Adipocyte (in vitro differentiated cells): ENCODE data around the gene TUBAL3.
A peak's percentile ranks its signal among the peaks of the same experiment; 100 is the strongest.
"Not testable (repeated sequence)": the region's sequence is repeated elsewhere in the genome, so short reads cannot be mapped to it uniquely, and the experiment has no call there.

Experiments
- DNase-seq: peaks from one replicate; pipeline ENCODE4 v3.0.0-alpha.2; 2015; ENCODE audit warnings: low read depth
- H3K27me3 ChIP-seq: replicated peaks from 2 replicates; pipeline ENCODE4 v1.7.0; 2013; ENCODE audit warnings: mild to moderate bottlenecking, low read length, moderate library complexity; ENCODE audit not compliant: control insufficient read depth, insufficient read depth
- H3K36me3 ChIP-seq: 2 replicates; pipeline ENCODE4 v1.7.0; 2013; ENCODE audit warnings: low read length, mild to moderate bottlenecking, moderate library complexity; ENCODE audit not compliant: control insufficient read depth, insufficient read depth, severe bottlenecking
- H3K4me1 ChIP-seq: 2 replicates; pipeline ENCODE4 v1.7.0; 2013; ENCODE audit warnings: mild to moderate bottlenecking, low read length, moderate library complexity; ENCODE audit not compliant: control insufficient read depth, insufficient read depth
- H3K4me3 ChIP-seq: 2 replicates; pipeline ENCODE4 v1.7.0; 2013; ENCODE audit warnings: mild to moderate bottlenecking, low read length, moderate library complexity
- H3K9ac ChIP-seq: 2 replicates; pipeline ENCODE4 v1.7.0; 2013; ENCODE audit warnings: mild to moderate bottlenecking, low read length, moderate library complexity
- H3K9me3 ChIP-seq: 2 replicates; pipeline ENCODE4 v1.7.0; 2013; ENCODE audit warnings: mild to moderate bottlenecking, low read length, moderate library complexity; ENCODE audit not compliant: control insufficient read depth

The TUBAL3 gene

DNA sequence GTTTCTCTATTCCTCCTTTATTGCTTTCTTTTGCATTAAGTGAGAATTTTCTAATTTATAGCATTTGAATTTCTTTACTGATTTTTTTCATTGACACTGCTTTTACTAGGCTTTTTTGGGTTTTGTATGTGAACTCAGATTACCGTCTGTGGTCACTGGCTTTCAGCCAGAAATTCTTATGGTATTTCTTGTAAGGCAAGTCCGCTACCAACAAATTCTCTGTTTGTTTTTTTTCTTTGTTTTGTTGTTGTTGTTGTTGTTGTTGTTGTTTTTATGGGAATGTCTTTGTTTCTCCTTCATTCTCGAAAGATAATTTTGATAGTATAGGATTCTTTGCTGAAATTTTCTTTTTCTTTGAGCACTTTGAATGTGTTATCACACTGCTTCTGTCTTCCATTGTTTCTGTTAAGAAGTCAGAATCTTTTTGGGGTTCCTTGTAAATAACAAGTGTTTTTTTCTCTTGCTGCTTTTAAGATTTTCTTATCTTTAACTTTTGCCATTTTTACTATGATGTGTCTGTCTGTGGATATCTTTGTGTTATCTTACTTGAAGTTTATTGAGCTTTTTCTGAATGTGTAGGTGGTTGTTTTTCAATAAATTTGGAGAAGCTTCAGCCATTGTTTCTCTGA is 15.0 kb upstream of the TUBAL3 start:
- peaks cover 16% of the 10 kb centered on the region for H3K9me3 ChIP-seq
- no peak overlapping the region for H3K9ac ChIP-seq

DNA sequence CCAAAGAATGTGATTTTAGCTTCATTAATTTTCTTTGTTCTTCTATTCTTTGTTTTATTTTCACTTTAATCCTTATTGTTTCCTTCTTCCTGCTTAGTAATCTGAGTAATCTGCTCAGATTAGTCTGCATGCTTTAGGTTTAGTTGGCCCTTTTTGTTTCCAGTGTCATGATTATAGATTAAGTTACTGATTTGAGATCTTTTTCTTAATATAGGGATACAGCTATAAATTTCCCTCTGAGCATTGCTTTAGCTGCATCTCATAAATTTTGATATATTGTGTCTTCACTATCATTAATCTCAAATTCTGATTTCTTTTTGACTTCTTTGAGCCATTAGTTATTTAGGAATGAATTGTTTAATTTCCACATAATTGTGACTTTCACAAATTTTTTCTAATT is 14.0 kb upstream of the TUBAL3 start:
- no peak overlapping the region for H3K9ac ChIP-seq
- no peak for DNase-seq
- no peaks in the 10 kb centered on the region for H3K36me3 ChIP-seq
- peaks cover 16% of the 10 kb centered on the region for H3K9me3 ChIP-seq
- peaks cover 5% of the 10 kb centered on the region for H3K4me1 ChIP-seq
- no peaks in the 10 kb centered on the region for H3K27me3 ChIP-seq
- H3K4me3 ChIP-seq = no peak overlapping the region

More for the DNA sequence above, 15.0 kb upstream of the TUBAL3 start:
- DNase-seq = no peak
- H3K27me3 ChIP-seq = no peaks in the 10 kb centered on the region
- H3K36me3 ChIP-seq = no peaks in the 10 kb centered on the region
- no peak overlapping the region for H3K4me3 ChIP-seq
- H3K4me1 ChIP-seq = peaks cover 11% of the 10 kb centered on the region

DNA sequence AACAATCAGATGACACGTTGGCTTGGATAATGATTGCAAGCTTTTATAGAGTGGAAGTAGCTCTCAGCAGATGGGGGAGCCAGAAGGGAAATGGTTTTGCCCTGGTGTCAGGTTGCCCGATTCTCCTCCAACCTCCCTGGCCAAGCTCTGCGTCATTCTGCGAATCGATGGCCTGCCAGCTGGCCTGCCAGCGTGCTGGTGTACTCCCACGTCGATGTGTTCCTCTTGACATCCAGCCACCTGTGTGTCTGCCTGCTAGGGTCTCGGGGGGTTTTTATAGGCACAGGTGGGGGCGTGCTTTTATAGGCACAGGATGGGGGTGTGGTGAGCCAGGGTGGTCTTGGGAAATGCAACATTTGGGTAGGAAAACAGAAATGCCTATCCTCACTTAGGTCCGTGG is 12.4 kb upstream of the TUBAL3 start:
- Histone ChIP-seq H3K9me3 (peaks cover 16% of the 10 kb centered on the region), H3K9ac (no peak overlapping the region), H3K4me1 (peaks cover 8% of the 10 kb centered on the region), H3K27me3 (no peaks in the 10 kb centered on the region), H3K36me3 (no peaks in the 10 kb centered on the region), H3K4me3 (no peak overlapping the region)
- DNase-seq = no peak

DNA sequence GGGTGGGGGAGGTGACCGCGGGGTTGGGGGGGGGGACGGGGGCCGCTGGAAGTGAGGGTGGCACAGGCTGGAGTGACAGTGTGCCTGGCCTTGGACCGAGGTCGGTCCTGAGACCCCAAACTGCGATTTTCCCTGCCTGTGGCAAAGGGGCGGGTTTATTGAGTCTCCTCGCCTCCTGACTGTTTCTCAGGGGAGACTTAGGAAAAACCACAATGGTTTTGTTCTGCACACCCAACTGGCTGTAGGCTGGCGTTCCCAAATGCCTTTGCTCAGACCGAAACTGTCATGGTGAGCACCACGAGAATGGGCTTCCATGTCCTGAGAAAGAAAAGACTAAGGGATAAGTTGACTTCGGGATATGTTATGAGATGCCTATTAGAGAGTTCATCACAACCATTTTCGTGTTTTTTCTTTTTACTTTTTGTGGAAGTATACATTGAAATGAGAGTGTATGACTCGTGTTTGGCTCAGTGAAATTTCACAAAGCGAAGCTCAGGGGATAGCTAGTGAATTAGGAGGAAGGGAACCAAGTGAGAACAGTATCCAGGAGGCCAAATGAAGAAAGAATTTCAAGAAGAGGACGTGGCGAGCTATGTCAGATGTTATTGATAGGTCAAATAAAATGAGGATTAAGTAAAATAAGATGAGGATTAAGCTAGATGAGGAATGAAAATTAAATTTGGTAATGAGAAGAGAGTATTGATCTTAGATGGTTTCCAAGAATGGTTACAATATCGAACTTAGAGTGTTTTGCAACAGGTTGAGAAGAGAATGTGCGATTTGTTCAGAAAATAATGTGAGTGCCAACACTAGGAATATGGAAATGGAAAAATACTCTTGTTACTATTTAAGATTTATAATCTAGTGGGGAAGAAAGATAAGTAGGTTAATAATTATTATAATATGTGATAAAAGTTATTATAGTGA is 8.6 kb upstream of the TUBAL3 start:
- DNase-seq = peak; percentile 39
- Histone ChIP-seq H3K4me3 (peak overlapping the region; percentile 80), H3K9ac (peak overlapping the region; percentile 54), H3K27me3 (no peaks in the 10 kb centered on the region), H3K4me1 (peaks cover 11% of the 10 kb centered on the region), H3K9me3 (peaks cover 4% of the 10 kb centered on the region), H3K36me3 (no peaks in the 10 kb centered on the region)

DNA sequence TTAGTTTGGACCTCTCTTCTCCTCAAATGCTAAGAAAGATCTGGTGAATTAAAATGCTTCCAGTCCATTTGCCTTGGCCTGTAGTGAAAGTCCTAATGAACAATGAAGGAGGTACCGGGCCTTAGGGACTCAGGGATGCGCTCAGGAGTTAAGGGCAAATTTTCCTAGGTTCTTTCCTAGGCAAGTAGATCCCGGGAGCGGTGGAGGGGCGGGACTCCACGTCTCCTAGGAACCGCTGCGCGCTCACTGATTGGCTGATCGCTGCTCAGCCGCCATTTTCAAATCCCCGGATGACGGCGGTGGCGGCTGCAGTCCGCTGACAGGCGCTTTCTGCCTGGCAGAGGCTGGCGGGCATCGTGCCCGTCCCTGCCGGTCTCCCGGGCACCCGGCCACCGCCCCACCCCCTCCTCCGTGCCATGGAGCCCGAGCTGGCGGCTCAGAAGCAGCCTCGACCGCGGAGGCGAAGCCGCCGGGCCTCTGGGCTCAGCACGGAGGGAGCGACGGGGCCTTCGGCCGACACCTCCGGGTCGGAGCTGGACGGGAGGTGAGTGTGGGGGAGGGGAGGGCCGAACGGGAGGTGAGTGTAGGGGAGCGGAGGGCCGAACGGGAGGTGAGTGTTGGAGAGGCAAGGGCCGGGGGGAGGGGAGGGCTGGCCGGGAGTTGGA is 7.8 kb upstream of the TUBAL3 start, which contains the start of gene NET1:
NET1 (plus strand) TSS at position 281 of the 665 bp plus-strand sequence; CDS start at position 417, 136 bp downstream.
- Histone ChIP-seq H3K36me3 (no peaks in the 10 kb centered on the region), H3K9ac (peak within 1 kb of the TSS; percentile 68), H3K9me3 (no peaks in the 10 kb centered on the region), H3K4me3 (peak within 1 kb of the TSS; percentile 80), H3K4me1 (peaks cover 11% of the 10 kb centered on the region), H3K27me3 (no peaks in the 10 kb centered on the region)
- DNase-seq = peak; percentile 94

DNA sequence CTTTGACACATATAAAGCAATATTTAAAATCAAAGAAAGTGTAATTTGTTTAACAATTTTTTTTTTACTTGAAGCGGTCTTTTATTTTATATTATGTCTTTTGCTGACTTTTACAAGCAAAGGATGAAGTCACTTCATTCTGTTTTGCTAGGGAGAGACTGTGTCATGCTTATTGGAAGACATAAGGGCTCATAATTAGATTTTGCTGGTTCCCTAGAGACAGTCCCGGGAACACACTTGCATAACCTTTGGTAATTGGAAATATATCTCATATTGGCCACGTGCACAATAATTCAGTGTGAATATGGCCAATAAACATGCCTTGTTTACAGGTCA is 7.3 kb upstream of the TUBAL3 start:
- Histone ChIP-seq H3K9me3 (no peaks in the 10 kb centered on the region), H3K4me1 (peaks cover 11% of the 10 kb centered on the region), H3K4me3 (peak overlapping the region; percentile 80), H3K36me3 (no peaks in the 10 kb centered on the region), H3K9ac (peak overlapping the region; percentile 68), H3K27me3 (no peaks in the 10 kb centered on the region)
- peak; percentile 25 for DNase-seq

DNA sequence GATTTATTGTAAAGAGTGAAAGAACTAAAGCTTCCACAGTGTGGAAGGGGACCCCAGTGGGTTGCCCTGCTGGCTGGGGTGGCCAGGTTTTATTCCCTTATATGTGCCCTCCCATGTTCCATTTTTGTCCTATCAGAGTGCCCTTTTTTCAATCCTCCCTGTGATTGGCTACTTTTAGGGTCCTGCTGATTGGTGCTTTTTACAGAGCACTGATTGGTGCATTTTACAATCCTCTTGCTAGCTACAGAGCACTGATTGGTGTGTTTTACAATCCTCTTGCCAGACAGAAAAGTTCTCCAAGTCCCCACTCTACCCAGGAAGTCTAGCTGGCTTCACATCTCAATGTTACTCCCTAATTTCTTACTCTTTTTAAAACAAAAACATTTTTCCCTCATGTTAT is 6.2 kb upstream of the TUBAL3 start:
- H3K9me3 ChIP-seq, DNase-seq: not testable (repeated sequence)

DNA sequence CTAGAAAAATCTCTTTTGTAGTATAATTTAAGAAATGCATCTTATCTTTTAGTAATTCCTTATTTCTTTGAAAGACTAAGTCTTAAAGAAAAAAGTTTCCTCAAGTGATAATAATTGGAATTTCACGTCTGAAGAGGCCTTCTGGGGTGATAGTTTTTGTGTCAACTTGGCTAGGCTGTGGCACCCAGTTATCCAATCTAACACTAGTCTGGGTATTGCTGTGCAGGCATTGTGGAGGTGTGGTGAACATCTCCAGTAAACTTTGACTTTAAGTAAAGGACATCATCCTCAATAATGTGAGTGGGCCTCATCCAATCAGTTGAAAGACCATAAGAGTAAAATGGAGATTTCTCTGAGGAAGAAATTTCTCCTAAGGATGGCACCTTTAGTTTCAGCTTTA is 2.3 kb upstream of the TUBAL3 start:
- no peak overlapping the region for H3K4me3 ChIP-seq
- H3K4me1 ChIP-seq = peaks cover 3% of the 10 kb centered on the region
- no peak overlapping the region for H3K9ac ChIP-seq
- H3K27me3 ChIP-seq = no peaks in the 10 kb centered on the region
- no peaks in the 10 kb centered on the region for H3K36me3 ChIP-seq
- DNase-seq = no peak
- no peaks in the 10 kb centered on the region for H3K9me3 ChIP-seq

More for the DNA sequence above, 6.2 kb upstream of the TUBAL3 start:
- H3K36me3 ChIP-seq, H3K27me3 ChIP-seq, H3K9ac ChIP-seq, H3K4me3 ChIP-seq: not testable (repeated sequence)
- H3K4me1 ChIP-seq = peaks cover 11% of the 10 kb centered on the region

DNA sequence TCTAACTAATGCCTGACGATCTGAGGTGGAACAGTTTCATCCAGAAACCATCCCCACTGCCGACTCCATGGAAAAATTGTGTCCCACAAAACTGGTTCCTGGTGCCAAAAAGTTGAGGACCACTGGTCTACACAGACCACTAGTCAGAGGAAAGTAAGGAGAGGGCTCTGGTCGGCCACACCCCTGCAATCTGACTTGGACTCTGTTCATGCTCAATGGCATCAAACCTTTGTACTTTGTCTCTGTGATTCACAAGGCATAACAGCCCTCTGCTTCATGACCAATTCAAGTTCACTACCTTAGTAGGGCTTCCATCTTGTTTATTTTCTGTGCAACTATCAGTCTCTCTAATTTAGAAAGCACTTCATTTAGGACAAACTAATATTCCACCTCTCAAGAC is 1.8 kb downstream of the TUBAL3 start:
- Histone ChIP-seq H3K36me3 (no peaks in the 10 kb centered on the region), H3K9me3 (no peaks in the 10 kb centered on the region), H3K27me3 (no peaks in the 10 kb centered on the region), H3K4me3 (no peak overlapping the region), H3K9ac (no peak overlapping the region), H3K4me1 (no peaks in the 10 kb centered on the region)
- no peak for DNase-seq

DNA sequence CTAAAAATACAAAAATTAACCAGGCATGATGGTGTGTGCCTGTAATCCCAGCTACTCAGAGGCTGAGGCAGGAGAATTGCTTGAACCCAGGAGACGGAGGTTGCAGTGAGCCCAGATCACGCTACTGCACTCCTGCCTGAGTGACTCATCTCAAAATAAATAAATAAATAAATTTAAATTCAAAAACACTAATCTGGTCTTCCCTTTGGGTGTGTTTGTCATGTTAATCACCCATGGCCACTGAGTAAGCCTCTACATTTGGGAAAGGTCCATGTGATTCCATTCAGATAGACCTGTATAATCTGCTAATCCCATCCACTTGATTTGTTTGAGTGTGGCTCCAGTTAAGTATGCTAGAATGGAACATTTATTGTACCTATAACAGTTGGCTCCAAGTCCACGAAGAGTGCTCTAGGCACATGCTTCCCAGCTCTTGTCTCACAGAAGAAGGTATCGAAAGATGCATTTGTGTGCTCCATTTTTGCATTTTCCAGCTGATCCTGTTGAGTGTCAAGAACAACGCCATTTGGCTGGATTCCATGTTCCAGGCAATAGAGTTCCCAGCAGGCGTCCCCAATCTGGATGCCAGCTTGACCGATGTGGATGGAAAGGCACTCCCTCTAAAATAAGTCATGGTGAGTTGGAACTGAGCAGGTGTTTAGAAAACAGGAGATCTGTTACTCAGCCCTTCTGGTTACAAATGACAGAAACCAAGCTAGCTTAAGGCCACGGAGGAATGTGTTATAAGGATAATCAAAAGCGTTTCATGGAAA is 4.0 kb downstream of the TUBAL3 start:
- Histone ChIP-seq H3K4me1 (no peaks in the 10 kb centered on the region), H3K36me3 (no peaks in the 10 kb centered on the region), H3K4me3 (no peak overlapping the region), H3K27me3 (no peaks in the 10 kb centered on the region), H3K9ac (no peak overlapping the region), H3K9me3 (no peaks in the 10 kb centered on the region)
- DNase-seq = no peak
